Measurements from ENCODE around the gene ITGA2B. TPM values are rescaled to one million over a fixed set of nuclear protein-coding genes. Genes with fewer than 3 reads are reported as not detected.

The ITGA2B gene
- total RNA-seq, 4 donors from 2014 or later = 1.5 to 3.0 (median 2.8) TPM

DNA sequence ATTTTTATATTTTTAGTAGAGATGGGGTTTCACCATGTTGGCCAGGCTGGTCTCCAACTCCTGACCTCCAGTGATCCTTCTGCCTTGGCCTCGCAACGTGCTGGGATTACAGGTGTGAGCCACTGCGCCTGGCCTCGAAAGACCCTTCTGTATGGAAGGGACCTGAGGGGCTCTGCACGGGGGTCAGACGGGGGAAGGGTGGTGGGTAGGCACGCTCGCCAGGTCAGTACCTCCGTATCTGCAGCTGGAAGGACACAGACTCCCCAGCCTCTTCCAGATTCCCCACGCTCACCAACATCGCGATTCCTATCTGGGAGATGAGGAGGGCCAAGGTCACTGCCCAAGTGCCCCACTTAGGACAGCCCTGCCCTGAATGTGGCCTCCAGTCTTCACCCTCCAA is 12.7 kb downstream of the ITGA2B start:
- no peak overlapping the region for H3K27ac ChIP-seq
- H3K4me3 ChIP-seq = no peak overlapping the region
- peaks cover 0 to 22% (median 0%) of the 10 kb centered on the region in 4 donors for H3K4me1 ChIP-seq
- peaks cover 0 to 11% of the 10 kb centered on the region in 2 donors for H3K27me3 ChIP-seq
- no peaks in the 10 kb centered on the region for H3K36me3 ChIP-seq
- H3K9me3 ChIP-seq = no peaks in the 10 kb centered on the region
- DNase-seq (ENCODE audit: low spot score in 2 of 2) = no peak
- WGBS, 2 donors = 79 to 90% methylated on average over 11 to 12 of the region's 12 CpGs
- TF ChIP-seq, protein P1, sequence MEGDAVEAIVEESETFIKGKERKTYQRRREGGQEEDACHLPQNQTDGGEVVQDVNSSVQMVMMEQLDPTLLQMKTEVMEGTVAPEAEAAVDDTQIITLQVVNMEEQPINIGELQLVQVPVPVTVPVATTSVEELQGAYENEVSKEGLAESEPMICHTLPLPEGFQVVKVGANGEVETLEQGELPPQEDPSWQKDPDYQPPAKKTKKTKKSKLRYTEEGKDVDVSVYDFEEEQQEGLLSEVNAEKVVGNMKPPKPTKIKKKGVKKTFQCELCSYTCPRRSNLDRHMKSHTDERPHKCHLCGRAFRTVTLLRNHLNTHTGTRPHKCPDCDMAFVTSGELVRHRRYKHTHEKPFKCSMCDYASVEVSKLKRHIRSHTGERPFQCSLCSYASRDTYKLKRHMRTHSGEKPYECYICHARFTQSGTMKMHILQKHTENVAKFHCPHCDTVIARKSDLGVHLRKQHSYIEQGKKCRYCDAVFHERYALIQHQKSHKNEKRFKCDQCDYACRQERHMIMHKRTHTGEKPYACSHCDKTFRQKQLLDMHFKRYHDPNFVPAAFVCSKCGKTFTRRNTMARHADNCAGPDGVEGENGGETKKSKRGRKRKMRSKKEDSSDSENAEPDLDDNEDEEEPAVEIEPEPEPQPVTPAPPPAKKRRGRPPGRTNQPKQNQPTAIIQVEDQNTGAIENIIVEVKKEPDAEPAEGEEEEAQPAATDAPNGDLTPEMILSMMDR (IDR thresholded peaks at IDR 0.05) = no peak
- TF ChIP-seq EP300 (IDR thresholded peaks at IDR 0.05) (no peak), POLR2A (IDR thresholded peaks at IDR 0.05) (no peak)

DNA sequence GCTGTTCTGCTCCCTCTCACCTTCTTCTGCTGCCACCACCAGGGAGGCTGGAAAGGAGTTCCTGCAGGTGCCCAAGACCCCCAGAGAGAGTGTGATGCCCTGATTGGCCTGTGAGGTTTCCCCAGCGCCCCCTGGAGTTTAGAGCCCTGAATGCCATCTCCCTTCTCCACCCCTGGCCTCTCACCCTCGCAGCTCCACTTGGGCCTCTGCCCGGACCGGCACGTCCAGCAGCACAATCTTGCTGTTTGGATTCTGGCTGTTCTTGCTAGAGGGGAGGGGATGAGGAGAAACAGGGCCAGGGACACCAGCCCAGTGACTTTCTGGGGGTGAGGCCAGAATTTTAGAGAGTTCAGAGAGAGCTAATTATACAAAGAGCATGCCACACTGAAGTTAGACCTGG is 13.3 kb downstream of the ITGA2B start:
- Histone ChIP-seq H3K4me1 (peaks cover 0 to 22% (median 0%) of the 10 kb centered on the region in 4 donors), H3K27ac (no peak overlapping the region), H3K27me3 (peaks cover 0 to 17% of the 10 kb centered on the region in 2 donors), H3K4me3 (no peak overlapping the region), H3K9me3 (no peaks in the 10 kb centered on the region), H3K36me3 (no peaks in the 10 kb centered on the region)
- 3 to 25% methylated on average over 5 of the region's 5 CpGs for WGBS, 2 donors
- TF ChIP-seq, protein P1 (IDR thresholded peaks at IDR 0.05) = peak in 2 of 5 experiments; percentile 18 to 29
- no peak for TF ChIP-seq EP300 (IDR thresholded peaks at IDR 0.05)
- TF ChIP-seq POLR2A (IDR thresholded peaks at IDR 0.05) = no peak
- no peak for DNase-seq (ENCODE audit: low spot score in 2 of 2)

DNA sequence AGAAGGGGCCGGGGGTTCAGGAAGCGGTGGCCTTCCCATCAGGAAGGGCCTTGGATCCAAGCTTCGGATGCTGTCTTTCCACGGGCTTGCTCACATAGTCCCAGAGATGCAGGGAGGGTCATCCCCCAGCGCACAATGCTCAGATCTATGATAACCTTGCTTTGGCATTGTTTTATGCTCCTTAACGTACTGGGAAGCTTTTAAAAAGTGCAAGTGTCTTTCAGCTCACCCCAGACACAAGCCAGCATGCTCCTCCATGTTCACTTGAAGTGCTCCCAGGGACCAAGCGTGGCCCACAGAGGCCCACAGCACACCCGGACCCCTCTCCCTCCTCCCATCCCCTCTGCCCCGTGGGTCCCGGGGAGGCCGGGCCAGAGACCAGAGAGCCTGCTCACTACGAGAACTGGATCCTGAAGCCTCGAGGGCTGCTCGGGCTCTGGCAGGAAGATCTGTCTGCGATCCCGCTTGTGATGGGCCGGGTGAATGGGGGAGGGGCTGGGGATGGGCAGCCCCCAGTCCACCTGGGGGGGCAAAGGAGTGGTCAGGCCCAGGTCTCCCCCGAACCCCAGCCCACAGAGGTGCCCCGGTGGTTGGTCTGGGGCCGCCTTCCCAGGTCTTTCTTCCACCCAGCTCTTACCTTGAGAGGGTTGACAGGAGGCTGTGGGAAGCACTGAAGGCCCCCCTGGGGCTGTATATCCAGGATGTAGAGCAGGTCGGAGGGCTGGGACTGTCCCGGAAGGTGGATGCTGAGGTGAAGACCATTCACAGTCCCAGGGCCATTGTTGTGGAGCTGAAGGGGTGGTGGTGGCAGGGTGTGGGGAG is 14.0 kb downstream of the ITGA2B start:
- H3K4me3 ChIP-seq = no peak overlapping the region
- 31 to 34% methylated on average over 17 to 19 of the region's 22 CpGs for WGBS, 2 donors

GRCh38 chr17:44374306-44375195 is 14.9 kb downstream of the ITGA2B start:
- H3K9me3 ChIP-seq = no peaks in the 10 kb centered on the region
- WGBS, 2 donors = 31 to 38% methylated on average over 28 to 30 of the region's 31 CpGs
- peaks cover 0 to 22% (median 0%) of the 10 kb centered on the region in 4 donors for H3K4me1 ChIP-seq
- TF ChIP-seq EP300 (IDR thresholded peaks at IDR 0.05) (no peak), POLR2A (IDR thresholded peaks at IDR 0.05) (no peak)
- TF ChIP-seq, protein P1 (IDR thresholded peaks at IDR 0.05) = no peak
- DNase-seq (ENCODE audit: low spot score in 2 of 2) = no peak
- H3K36me3 ChIP-seq = no peaks in the 10 kb centered on the region
- H3K27me3 ChIP-seq = peaks cover 0 to 28% of the 10 kb centered on the region in 2 donors
- H3K27ac ChIP-seq = no peak overlapping the region
- H3K4me3 ChIP-seq = no peak overlapping the region

More for the DNA sequence above, 14.0 kb downstream of the ITGA2B start:
- Histone ChIP-seq H3K9me3 (no peaks in the 10 kb centered on the region), H3K36me3 (no peaks in the 10 kb centered on the region), H3K27me3 (peaks cover 0 to 24% of the 10 kb centered on the region in 2 donors), H3K27ac (no peak overlapping the region), H3K4me1 (peaks cover 0 to 22% (median 0%) of the 10 kb centered on the region in 4 donors)
- TF ChIP-seq POLR2A (IDR thresholded peaks at IDR 0.05) = no peak
- TF ChIP-seq, protein P1 (IDR thresholded peaks at IDR 0.05) = no peak
- no peak for TF ChIP-seq EP300 (IDR thresholded peaks at IDR 0.05)
- no peak for DNase-seq (ENCODE audit: low spot score in 2 of 2)

Measured in tibial nerve (tissue), 4 donors.